DLD1 (cell line): Measurements from ENCODE around the gene SRD5A1.
"Not testable (repeated sequence)": the region's sequence is repeated elsewhere in the genome, so short reads cannot be mapped to it uniquely, and the experiment has no call there.

Experiments used
- in situ Hi-C: cut with HindIII; loops from 2 replicates; pipeline ENCODE4 v1.10.0; 2017; ENCODE audit warnings: low sequenced_read_pairs

Gene SRD5A1

GRCh38 chr5:6642655-6643054 lies 9.4 kb downstream of the SRD5A1 start:
- in situ Hi-C loops = no loop called here

GRCh38 chr5:6644794-6645241 lies 11.6 kb downstream of the SRD5A1 start:
- in situ Hi-C loops = no loop called here

DNA sequence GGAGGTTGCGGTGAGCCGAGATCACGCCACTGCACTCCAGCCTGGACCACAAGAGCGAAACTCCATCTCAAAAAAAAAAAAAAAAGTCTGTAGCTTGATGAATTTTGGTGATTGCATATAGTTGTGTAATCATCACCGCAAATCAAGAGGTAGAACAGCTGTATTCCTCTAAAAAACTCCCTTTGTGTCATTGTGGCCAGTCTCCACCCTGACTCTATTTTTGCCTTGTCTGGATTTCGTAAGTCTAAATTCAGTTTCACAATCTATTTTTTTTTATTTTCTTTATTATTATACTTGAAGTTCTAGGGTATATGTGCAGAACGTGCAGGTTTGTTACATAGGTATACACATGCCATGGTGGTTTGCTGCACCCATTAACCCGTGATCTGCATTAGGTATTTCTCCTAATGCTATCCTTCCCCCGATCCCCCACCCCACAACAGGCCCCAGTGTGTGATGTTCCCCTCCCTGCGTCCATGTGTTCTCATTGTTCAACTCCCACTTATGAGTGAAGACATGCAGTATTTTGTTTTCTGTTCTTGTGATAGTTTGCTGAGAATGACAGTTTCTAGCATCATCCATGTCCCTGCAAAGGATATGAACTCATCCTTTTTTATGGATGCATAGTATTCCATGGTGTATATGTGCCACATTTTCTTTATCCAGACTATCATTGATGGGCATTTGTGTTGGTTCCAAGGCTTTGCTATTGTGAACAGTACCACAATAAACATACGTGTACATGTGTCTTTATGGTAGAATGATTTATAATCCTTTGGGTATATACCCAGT lies 12.5 kb downstream of the SRD5A1 start:
- in situ Hi-C loops = not testable (repeated sequence)

GRCh38 chr5:6649186-6649585 lies 15.9 kb downstream of the SRD5A1 start:
- in situ Hi-C loops = no loop called here

DNA sequence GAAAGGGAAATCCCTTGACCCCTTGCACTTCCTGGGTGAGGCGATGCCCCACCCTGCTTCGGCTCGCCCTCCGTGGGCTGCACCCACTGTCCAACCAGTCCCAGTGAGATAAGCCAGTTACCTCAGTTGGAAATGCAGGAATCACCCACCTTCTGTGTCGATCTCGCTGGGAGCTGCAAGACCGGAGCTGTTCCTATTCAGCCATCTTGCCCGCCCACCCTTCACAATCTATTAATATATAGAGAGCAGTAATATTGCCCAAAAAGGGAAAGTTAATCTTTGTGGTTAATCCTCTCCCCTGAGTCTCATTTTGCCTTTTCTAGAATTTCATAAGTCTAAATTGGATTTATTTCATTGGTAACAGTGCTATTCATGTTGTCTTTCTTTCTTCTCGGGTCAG lies 16.4 kb downstream of the SRD5A1 start:
- in situ Hi-C loops = no loop called here

DNA sequence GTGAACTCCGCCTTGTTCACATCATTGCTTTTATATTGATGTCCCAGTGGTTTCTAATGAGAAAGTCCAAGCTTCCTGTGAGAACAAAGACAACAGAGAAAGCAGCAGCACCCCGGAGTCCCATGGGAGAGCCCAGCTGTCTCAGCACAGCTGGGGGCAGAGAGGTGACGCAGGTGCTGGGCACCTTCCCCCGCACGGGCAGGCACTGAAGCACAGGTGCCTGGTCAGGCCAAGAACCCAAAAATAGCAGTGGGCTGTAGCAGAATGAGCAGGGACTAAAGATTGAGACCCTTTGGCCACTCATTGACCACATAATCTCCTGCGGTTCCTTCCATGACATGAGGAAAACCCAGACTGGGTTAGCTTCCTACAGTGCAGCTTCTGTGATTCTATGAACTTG lies 18.8 kb downstream of the SRD5A1 start:
- in situ Hi-C loops = no loop called here

DNA sequence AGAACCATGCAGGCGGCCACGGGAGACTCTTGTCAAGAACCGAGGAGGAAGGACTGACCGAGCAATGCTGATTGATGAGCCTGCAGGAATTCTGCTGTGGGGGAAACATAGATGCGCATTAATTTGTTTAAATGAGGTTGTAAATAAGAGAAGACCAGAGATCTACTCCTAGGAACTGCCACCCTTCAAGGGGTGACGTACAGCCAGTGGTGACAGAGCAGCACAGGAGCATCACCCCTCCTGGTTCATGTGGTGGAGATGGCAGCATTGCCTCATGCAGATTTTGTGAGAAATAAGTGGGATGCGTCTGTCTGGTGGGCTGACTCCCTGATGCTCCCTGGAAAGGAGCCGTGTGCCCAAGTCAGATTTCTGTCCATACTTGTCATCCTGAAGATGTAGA lies 22.2 kb downstream of the SRD5A1 start:
- in situ Hi-C loops = no loop called here

DNA sequence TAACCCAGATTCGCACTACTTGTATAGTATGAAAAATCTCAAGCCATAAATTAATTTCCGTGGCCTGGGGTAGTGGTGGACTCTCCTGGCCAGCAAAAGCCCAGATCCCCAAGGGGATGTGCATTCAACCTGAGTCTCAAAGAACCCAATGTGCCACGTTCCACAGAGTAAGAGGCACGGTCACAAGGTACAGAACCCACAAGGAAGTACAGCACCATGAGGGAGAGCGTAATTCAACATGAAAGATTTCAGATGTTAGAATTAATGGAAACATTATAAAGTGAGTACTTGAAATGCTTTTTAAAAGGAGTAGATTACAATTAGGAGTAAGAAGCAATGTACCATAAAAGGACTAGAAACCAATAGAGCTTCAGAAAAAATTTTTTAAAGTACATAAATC lies 23.4 kb downstream of the SRD5A1 start:
- in situ Hi-C loops = no loop called here

- in situ Hi-C loops = no loop called here
Measured at GRCh38 chr5:6659941-6660684, 26.9 kb downstream of the SRD5A1 start.

DNA sequence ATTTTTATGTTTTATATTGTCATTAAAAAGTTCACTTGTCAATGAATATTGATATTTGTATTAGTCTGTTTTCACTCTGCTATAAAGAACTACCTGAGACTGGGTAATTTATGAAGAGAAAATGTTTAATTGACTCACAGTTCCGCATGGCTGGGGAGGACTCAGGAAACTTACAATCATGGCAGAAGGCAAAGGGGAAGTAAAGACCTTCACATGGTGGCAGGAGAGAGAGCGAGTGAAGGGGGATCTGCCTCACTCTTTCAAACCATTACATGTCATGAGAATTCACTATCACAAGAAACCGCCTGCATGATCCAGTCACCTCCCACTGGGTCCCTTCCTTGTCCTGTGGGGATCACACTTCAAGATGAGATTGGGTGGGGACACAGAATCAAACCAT lies 27.4 kb downstream of the SRD5A1 start:
- in situ Hi-C loops = no loop called here

- in situ Hi-C loops = no loop called here
Measured at GRCh38 chr5:6666762-6667161, 33.5 kb downstream of the SRD5A1 start.

DNA sequence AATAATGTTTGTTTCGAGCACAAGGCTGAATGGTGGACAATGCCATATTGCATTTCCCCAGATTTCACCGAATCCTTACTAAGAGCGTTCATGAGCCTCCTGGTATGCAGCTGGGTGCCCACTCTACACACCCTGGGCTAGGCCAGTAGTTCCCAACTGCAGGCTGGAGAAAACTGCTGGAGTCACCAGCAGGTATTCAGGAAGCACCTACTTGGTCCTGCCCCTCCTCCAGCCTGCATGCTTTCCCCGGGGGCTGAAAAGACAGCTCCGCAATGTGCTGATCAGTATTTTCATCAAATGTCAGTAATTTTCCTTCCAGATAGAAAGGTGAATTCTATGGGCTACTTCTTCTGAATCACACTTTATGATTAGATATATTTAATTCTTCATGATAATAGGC lies 34.4 kb downstream of the SRD5A1 start:
- in situ Hi-C loops = no loop called here

GRCh38 chr5:6668717-6669116 lies 35.5 kb downstream of the SRD5A1 start:
- in situ Hi-C loops = not testable (repeated sequence)

GRCh38 chr5:6673031-6673430 lies 39.8 kb downstream of the SRD5A1 start:
- in situ Hi-C loops = no loop called here

GRCh38 chr5:6673963-6674362 lies 40.7 kb downstream of the SRD5A1 start:
- in situ Hi-C loops = no loop called here

GRCh38 chr5:6674421-6674820 lies 41.2 kb downstream of the SRD5A1 start:
- in situ Hi-C loops = no loop called here

- in situ Hi-C loops = no loop called here
Measured at GRCh38 chr5:6674886-6675285, 41.6 kb downstream of the SRD5A1 start.

DNA sequence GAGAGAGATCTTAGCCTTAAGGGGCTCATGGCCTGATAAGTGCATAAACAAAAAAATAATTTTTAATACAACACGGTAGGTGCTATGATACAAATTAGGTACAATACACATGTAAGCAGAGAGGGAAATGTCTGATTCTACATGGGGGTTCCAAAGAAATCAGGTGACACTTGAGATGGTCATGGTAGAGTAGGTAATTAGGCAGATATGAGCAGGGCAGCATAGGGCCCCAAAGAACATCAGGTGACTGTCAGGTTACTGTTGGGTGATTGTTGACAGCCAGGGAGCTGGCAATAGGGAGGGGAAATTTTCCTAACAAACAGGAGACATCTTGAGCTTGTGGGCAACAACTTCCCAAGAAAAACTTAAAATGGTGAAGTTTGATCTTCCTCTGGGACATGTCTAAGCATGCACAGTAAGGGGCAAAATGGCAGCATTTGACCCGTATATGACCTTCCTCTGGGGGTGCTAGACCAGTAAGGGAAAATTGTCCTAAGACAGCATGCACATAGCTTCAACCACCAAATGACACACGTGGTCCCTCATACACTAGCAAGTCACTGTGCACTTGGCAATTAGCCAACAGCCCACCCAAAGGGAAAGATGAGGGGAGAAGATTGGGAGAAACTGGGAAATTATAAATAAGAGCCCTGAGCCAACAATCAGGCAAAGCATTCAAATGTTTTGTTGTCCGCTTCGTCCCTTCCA lies 42.7 kb downstream of the SRD5A1 start:
- in situ Hi-C loops = no loop called here

- in situ Hi-C loops = no loop called here
Measured at GRCh38 chr5:6676702-6677101, 43.5 kb downstream of the SRD5A1 start.

- in situ Hi-C loops = no loop called here
Measured at GRCh38 chr5:6678385-6678784, 45.1 kb downstream of the SRD5A1 start.

GRCh38 chr5:6680922-6681321 lies 47.7 kb downstream of the SRD5A1 start:
- in situ Hi-C loops = no loop called here

GRCh38 chr5:6681682-6682081 lies 48.4 kb downstream of the SRD5A1 start:
- in situ Hi-C loops = no loop called here
